Endodermal cell (in vitro differentiated cells): ENCODE data around the gene MUC6. TPM values are rescaled to one million over a fixed set of nuclear protein-coding genes. Genes with fewer than 3 reads are reported as not detected.

ENCODE experiments used
- DNase-seq: peaks from one replicate; pipeline ENCODE4 v3.0.0-alpha.2; 2017
- H3K27ac ChIP-seq: 2 replicates; pipeline ENCODE4 v1.5.1; 2013; ENCODE audit warnings: mild to moderate bottlenecking, low read depth, low read length, moderate library complexity
- H3K27me3 ChIP-seq: 2 replicates; pipeline ENCODE4 v1.6.1; 2013; ENCODE audit warnings: mild to moderate bottlenecking, low read length, moderate library complexity; ENCODE audit not compliant: insufficient read depth, control insufficient read depth, poor library complexity, severe bottlenecking
- H3K36me3 ChIP-seq: 2 replicates; pipeline ENCODE4 v1.7.0; 2013; ENCODE audit warnings: mild to moderate bottlenecking, low read length, moderate library complexity; ENCODE audit not compliant: control insufficient read depth, insufficient read depth
- H3K4me1 ChIP-seq: one replicate; pipeline ENCODE4 v1.7.0; 2013; ENCODE audit warnings: low read length; ENCODE audit not compliant: control insufficient read depth, insufficient read depth
- H3K4me3 ChIP-seq: 2 replicates; pipeline ENCODE4 v1.5.1; 2013; ENCODE audit warnings: mild to moderate bottlenecking, low read length, moderate library complexity
- H3K9ac ChIP-seq: 2 replicates; pipeline ENCODE4 v1.6.1; 2013; ENCODE audit warnings: mild to moderate bottlenecking, low read length, moderate library complexity; ENCODE audit not compliant: poor library complexity, severe bottlenecking; ENCODE audit errors: extremely low read depth
- H3K9me3 ChIP-seq: 2 replicates; pipeline ENCODE4 v1.6.1; 2013; ENCODE audit warnings: mild to moderate bottlenecking, low read length, moderate library complexity; ENCODE audit not compliant: control insufficient read depth
- H3K27ac Mint-ChIP-seq: 2 replicates; pipeline ENCODE4 v1.8.0; 2020; ENCODE audit warnings: mixed read lengths
- H3K27me3 Mint-ChIP-seq: 2 replicates; pipeline ENCODE4 v1.8.0; 2021; ENCODE audit warnings: mild to moderate bottlenecking, mixed read lengths; ENCODE audit not compliant: insufficient read depth
- H3K36me3 Mint-ChIP-seq: 2 replicates; pipeline ENCODE4 v1.8.0; 2020; ENCODE audit warnings: low read depth, mixed read lengths
- H3K4me1 Mint-ChIP-seq: 2 replicates; pipeline ENCODE4 v1.8.0; 2020; ENCODE audit warnings: mixed read lengths
- H3K4me3 Mint-ChIP-seq: 2 replicates; pipeline ENCODE4 v1.8.0; 2020; ENCODE audit warnings: mild to moderate bottlenecking, moderate library complexity, mixed read lengths
- H3K9me3 Mint-ChIP-seq: 2 replicates; pipeline ENCODE4 v1.8.0; 2020; ENCODE audit warnings: mild to moderate bottlenecking, mixed read lengths
- WGBS, 2 experiments: methylation state at CpG; one replicate each; pipeline versions ENCODE4 v1.1.5 to v1.1.7; 2013; ENCODE audit warnings: missing lambda C conversion rate in 2 of 2, mixed read lengths in 1 of 2; ENCODE audit not compliant: insufficient coverage in 1 of 2, insufficient read length in 1 of 2; 5-methylcytosine and 5-hydroxymethylcytosine counted together
- total RNA-seq, 2 donors: library from RNA; stranded (reverse); fragmentation: NEBNext Ultra II Directional in 1 of 2; extraction: Animal tissue kit (Norgen Biotek cat#: 25700) in 1 of 2; gene quantifications; 2 replicates in 1 of 2; 3 replicates in 1 of 2; pipeline ENCODE4 v1.2.1, GENCODE V29; 2021
- TF ChIP-seq, protein P1 (sequence below): fragments of 200-600 bp; sonication (generic); conservative IDR thresholded peaks from 2 replicates; pipeline ENCODE4 v1.5.0; 2021; ENCODE audit warnings: antibody characterized with exemption, mild to moderate bottlenecking

The MUC6 gene
- total RNA-seq, 2 donors from 2014 or later, result 0.26 to 0.40 TPM

- Histone ChIP-seq H3K36me3 (no peaks in the 10 kb centered on the region), H3K27me3 (no peaks in the 10 kb centered on the region), H3K9me3 (no peaks in the 10 kb centered on the region), H3K9ac (no peak overlapping the region), H3K4me1 (no peaks in the 10 kb centered on the region), H3K27ac (no peak overlapping the region), H3K4me3 (no peak overlapping the region)
- Mint-ChIP-seq H3K4me3 (no peak overlapping the region), H3K9me3 (no peaks in the 10 kb centered on the region), H3K27me3 (no peaks in the 10 kb centered on the region), H3K4me1 (no peaks in the 10 kb centered on the region), H3K27ac (peak overlapping the region; percentile 55), H3K36me3 (no peaks in the 10 kb centered on the region)
- 93 to 94% methylated on average over 23 to 28 of the region's 28 CpGs for WGBS, 2 experiments
- TF ChIP-seq, protein P1, sequence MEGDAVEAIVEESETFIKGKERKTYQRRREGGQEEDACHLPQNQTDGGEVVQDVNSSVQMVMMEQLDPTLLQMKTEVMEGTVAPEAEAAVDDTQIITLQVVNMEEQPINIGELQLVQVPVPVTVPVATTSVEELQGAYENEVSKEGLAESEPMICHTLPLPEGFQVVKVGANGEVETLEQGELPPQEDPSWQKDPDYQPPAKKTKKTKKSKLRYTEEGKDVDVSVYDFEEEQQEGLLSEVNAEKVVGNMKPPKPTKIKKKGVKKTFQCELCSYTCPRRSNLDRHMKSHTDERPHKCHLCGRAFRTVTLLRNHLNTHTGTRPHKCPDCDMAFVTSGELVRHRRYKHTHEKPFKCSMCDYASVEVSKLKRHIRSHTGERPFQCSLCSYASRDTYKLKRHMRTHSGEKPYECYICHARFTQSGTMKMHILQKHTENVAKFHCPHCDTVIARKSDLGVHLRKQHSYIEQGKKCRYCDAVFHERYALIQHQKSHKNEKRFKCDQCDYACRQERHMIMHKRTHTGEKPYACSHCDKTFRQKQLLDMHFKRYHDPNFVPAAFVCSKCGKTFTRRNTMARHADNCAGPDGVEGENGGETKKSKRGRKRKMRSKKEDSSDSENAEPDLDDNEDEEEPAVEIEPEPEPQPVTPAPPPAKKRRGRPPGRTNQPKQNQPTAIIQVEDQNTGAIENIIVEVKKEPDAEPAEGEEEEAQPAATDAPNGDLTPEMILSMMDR, result no peak
- no peak for DNase-seq
Measured at GRCh38 chr11:1075341-1075911, 38.9 kb upstream of the MUC6 start.

- DNase-seq, result no peak
- no peaks in the 10 kb centered on the region for H3K4me1 Mint-ChIP-seq
- TF ChIP-seq, protein P1, result no peak
- Histone ChIP-seq H3K4me3 (no peak within 1 kb of the TSS), H3K4me1 (no peaks in the 10 kb centered on the region), H3K36me3 (no peaks in the 10 kb centered on the region), H3K27ac (no peak within 1 kb of the TSS), H3K9me3 (no peaks in the 10 kb centered on the region), H3K9ac (no peak within 1 kb of the TSS), H3K27me3 (no peaks in the 10 kb centered on the region)
- peak within 1 kb of the TSS; percentile 55 for H3K27ac Mint-ChIP-seq
- H3K27me3 Mint-ChIP-seq, result no peaks in the 10 kb centered on the region
- 88% methylated on average over 31 to 32 of the region's 32 CpGs for WGBS, 2 experiments
- no peaks in the 10 kb centered on the region for H3K36me3 Mint-ChIP-seq
- no peaks in the 10 kb centered on the region for H3K9me3 Mint-ChIP-seq
- no peak within 1 kb of the TSS for H3K4me3 Mint-ChIP-seq
Measured at GRCh38 chr11:1074244-1075221, 38.0 kb upstream of the MUC6 start, which contains the start of gene MUC2. Gene MUC2, plus strand, starts transcription at chr11:1074874.

GRCh38 chr11:1073851-1074243 is 37.3 kb upstream of the MUC6 start:
- H3K9ac ChIP-seq, result no peak overlapping the region
- no peak for DNase-seq
- H3K9me3 ChIP-seq, result no peaks in the 10 kb centered on the region
- no peak overlapping the region for H3K4me3 ChIP-seq
- H3K9me3 Mint-ChIP-seq, result no peaks in the 10 kb centered on the region
- H3K27ac Mint-ChIP-seq, result no peak overlapping the region
- WGBS, 2 experiments, result 91 to 100% methylated on average over 2 to 11 of the region's 11 CpGs
- TF ChIP-seq, protein P1, result no peak
- H3K4me1 ChIP-seq, result no peaks in the 10 kb centered on the region
- no peaks in the 10 kb centered on the region for H3K36me3 Mint-ChIP-seq
- no peaks in the 10 kb centered on the region for H3K27me3 ChIP-seq
- H3K27me3 Mint-ChIP-seq, result no peaks in the 10 kb centered on the region
- H3K27ac ChIP-seq, result no peak overlapping the region
- no peaks in the 10 kb centered on the region for H3K36me3 ChIP-seq
- no peaks in the 10 kb centered on the region for H3K4me1 Mint-ChIP-seq
- no peak overlapping the region for H3K4me3 Mint-ChIP-seq
